ENCODE data around the gene UBA1. TPM values are rescaled to one million over a fixed set of nuclear protein-coding genes. Genes with fewer than 3 reads are reported as not detected.

UBA1 gene
- total RNA-seq, 1 donor from 2014 or later, result 168 TPM

- Histone ChIP-seq H3K4me1 (peaks cover 48% of the 10 kb centered on the region), H3K36me3 (peaks cover 5 to 62% of the 10 kb centered on the region in 2 donors), H3K27ac (no peak overlapping the region), H3K27me3 (no peaks in the 10 kb centered on the region), H3K4me3 (no peak overlapping the region), H3K9me3 (no peaks in the 10 kb centered on the region)
- no peak for TF ChIP-seq CTCF (IDR thresholded peaks at IDR 0.05)
- TF ChIP-seq POLR2A (IDR thresholded peaks at IDR 0.05), result no peak
- TF ChIP-seq POLR2AphosphoS5 (IDR thresholded peaks at IDR 0.05; ENCODE audit: insufficient read depth in 1 of 2, low read depth in 1 of 2), result no peak
- no peak for DNase-seq (ENCODE audit: extremely low spot score in 2 of 2)
- intact Hi-C loops (cut with DNase I), result loop anchor here (10.0 kb wide), 1 partner anchor 326 kb away; no protein-coding TSS in a partner anchor
Observed at GRCh38 chrX:47199286-47199685, 5.7 kb downstream of the UBA1 start.

GRCh38 chrX:47200385-47201150, 6.9 kb downstream of the UBA1 start:
- DNase-seq (ENCODE audit: extremely low spot score in 2 of 2), result no peak
- peaks cover 5 to 75% of the 10 kb centered on the region in 2 donors for H3K36me3 ChIP-seq
- peaks cover 36% of the 10 kb centered on the region for H3K4me1 ChIP-seq
- H3K4me3 ChIP-seq, result no peak overlapping the region
- TF ChIP-seq POLR2A (IDR thresholded peaks at IDR 0.05) (no peak), POLR2AphosphoS5 (IDR thresholded peaks at IDR 0.05; ENCODE audit: insufficient read depth in 1 of 2, low read depth in 1 of 2) (peak in 1 of 2 donors; percentile 40)
- H3K27ac ChIP-seq, result peak overlapping the region; percentile 52
- H3K9me3 ChIP-seq, result no peaks in the 10 kb centered on the region
- intact Hi-C loops (cut with DNase I), result no loop called here
- no peaks in the 10 kb centered on the region for H3K27me3 ChIP-seq

- no peak for TF ChIP-seq POLR2A (IDR thresholded peaks at IDR 0.05)
- DNase-seq (ENCODE audit: extremely low spot score in 2 of 2), result no peak
- Histone ChIP-seq H3K4me1 (peaks cover 27% of the 10 kb centered on the region), H3K27ac (peak overlapping the region; percentile 22), H3K36me3 (peaks cover 5 to 82% of the 10 kb centered on the region in 2 donors), H3K9me3 (no peaks in the 10 kb centered on the region), H3K27me3 (no peaks in the 10 kb centered on the region), H3K4me3 (no peak overlapping the region)
- intact Hi-C loops (cut with DNase I), result no loop called here
Observed at GRCh38 chrX:47201345-47201944, 7.8 kb downstream of the UBA1 start.

GRCh38 chrX:47202316-47202715, 8.7 kb downstream of the UBA1 start:
- H3K27ac ChIP-seq, result no peak overlapping the region
- H3K27me3 ChIP-seq, result no peaks in the 10 kb centered on the region
- no peak overlapping the region for H3K4me3 ChIP-seq
- intact Hi-C loops (cut with DNase I), result no loop called here
- H3K4me1 ChIP-seq, result peaks cover 18% of the 10 kb centered on the region
- DNase-seq (ENCODE audit: extremely low spot score in 2 of 2), result no peak
- H3K36me3 ChIP-seq, result peaks cover 5 to 89% of the 10 kb centered on the region in 2 donors
- no peak for TF ChIP-seq POLR2AphosphoS5 (IDR thresholded peaks at IDR 0.05; ENCODE audit: insufficient read depth in 1 of 2, low read depth in 1 of 2)
- TF ChIP-seq CTCF (IDR thresholded peaks at IDR 0.05), result no peak
- TF ChIP-seq POLR2A (IDR thresholded peaks at IDR 0.05), result no peak
- no peaks in the 10 kb centered on the region for H3K9me3 ChIP-seq

GRCh38 chrX:47202877-47203276, 9.2 kb downstream of the UBA1 start:
- intact Hi-C loops (cut with DNase I), result no loop called here
- Histone ChIP-seq H3K36me3 (peaks cover 5 to 95% of the 10 kb centered on the region in 2 donors), H3K4me1 (peaks cover 12% of the 10 kb centered on the region), H3K27ac (no peak overlapping the region), H3K4me3 (no peak overlapping the region), H3K27me3 (no peaks in the 10 kb centered on the region), H3K9me3 (no peaks in the 10 kb centered on the region)
- TF ChIP-seq POLR2A (IDR thresholded peaks at IDR 0.05) (no peak), CTCF (IDR thresholded peaks at IDR 0.05) (no peak), POLR2AphosphoS5 (IDR thresholded peaks at IDR 0.05; ENCODE audit: insufficient read depth in 1 of 2, low read depth in 1 of 2) (no peak)
- DNase-seq (ENCODE audit: extremely low spot score in 2 of 2), result no peak

GRCh38 chrX:47204970-47205369, 11.3 kb downstream of the UBA1 start:
- Histone ChIP-seq H3K4me1 (no peaks in the 10 kb centered on the region), H3K36me3 (peaks cover 11 to 96% of the 10 kb centered on the region in 2 donors), H3K27me3 (no peaks in the 10 kb centered on the region), H3K4me3 (no peak overlapping the region), H3K27ac (no peak overlapping the region), H3K9me3 (no peaks in the 10 kb centered on the region)
- intact Hi-C loops (cut with DNase I), result no loop called here
- TF ChIP-seq CTCF (IDR thresholded peaks at IDR 0.05), result no peak
- no peak for TF ChIP-seq POLR2A (IDR thresholded peaks at IDR 0.05)
- no peak for TF ChIP-seq POLR2AphosphoS5 (IDR thresholded peaks at IDR 0.05; ENCODE audit: insufficient read depth in 1 of 2, low read depth in 1 of 2)
- no peak for DNase-seq (ENCODE audit: extremely low spot score in 2 of 2)

Data from vagina (tissue), 2 donors.